Stimulated activated CD4-positive, alpha-beta T cell treated with anti-CD3 and anti-CD28 coated beads, Interleukin-1b, Interleukin-23, amount 100 ng/mL, for 48 hours (primary cell): Measurements from ENCODE around the gene SLAMF7.
A peak's percentile ranks its signal among the peaks of the same experiment; 100 is the strongest.

ENCODE experiments used
- DNase-seq: peaks from one replicate; pipeline ENCODE4 v3.0.0-alpha.2; 2020

SLAMF7 gene

GRCh38 chr1:160747717-160748116, 8.7 kb downstream of the SLAMF7 start:
- no peak for DNase-seq

- no peak for DNase-seq
Measured at GRCh38 chr1:160748181-160748877, 9.3 kb downstream of the SLAMF7 start.

- DNase-seq, result no peak
Measured at GRCh38 chr1:160748878-160749269, 9.8 kb downstream of the SLAMF7 start.

GRCh38 chr1:160750608-160751007, 11.6 kb downstream of the SLAMF7 start:
- no peak for DNase-seq

GRCh38 chr1:160752406-160752805, 13.4 kb downstream of the SLAMF7 start:
- no peak for DNase-seq

- no peak for DNase-seq
Measured at GRCh38 chr1:160752924-160753323, 13.9 kb downstream of the SLAMF7 start.

GRCh38 chr1:160753594-160753993, 14.5 kb downstream of the SLAMF7 start:
- no peak for DNase-seq

GRCh38 chr1:160755461-160755860, 16.4 kb downstream of the SLAMF7 start:
- DNase-seq, result no peak

GRCh38 chr1:160755911-160756848, 17.1 kb downstream of the SLAMF7 start:
- no peak for DNase-seq

GRCh38 chr1:160756849-160757201, 17.8 kb downstream of the SLAMF7 start:
- no peak for DNase-seq

GRCh38 chr1:160758521-160758920, 19.5 kb downstream of the SLAMF7 start:
- no peak for DNase-seq

GRCh38 chr1:160759740-160760139, 20.7 kb downstream of the SLAMF7 start:
- DNase-seq, result no peak

- no peak for DNase-seq
Measured at GRCh38 chr1:160761046-160761445, 22.0 kb downstream of the SLAMF7 start.

GRCh38 chr1:160761886-160762285, 22.8 kb downstream of the SLAMF7 start:
- no peak for DNase-seq

GRCh38 chr1:160763993-160764392, 24.9 kb downstream of the SLAMF7 start:
- DNase-seq, result no peak

GRCh38 chr1:160767395-160768294, 28.6 kb downstream of the SLAMF7 start:
- peak; percentile 67 for DNase-seq

- DNase-seq, result peak; percentile 85
Measured at GRCh38 chr1:160768295-160768657, 29.2 kb downstream of the SLAMF7 start.

- DNase-seq, result no peak
Measured at GRCh38 chr1:160772331-160772730, 33.3 kb downstream of the SLAMF7 start.

GRCh38 chr1:160773093-160773492, 34.0 kb downstream of the SLAMF7 start:
- no peak for DNase-seq

GRCh38 chr1:160774886-160775719, 36.1 kb downstream of the SLAMF7 start:
- DNase-seq, result peak; percentile 38

- DNase-seq, result no peak
Measured at GRCh38 chr1:160776178-160776577, 37.1 kb downstream of the SLAMF7 start.

GRCh38 chr1:160777486-160778089, 38.5 kb downstream of the SLAMF7 start:
- DNase-seq, result peak; percentile 43
